ENCODE results near the gene SPECC1.
"Not testable (repeated sequence)": the region's sequence is repeated elsewhere in the genome, so short reads cannot be mapped to it uniquely, and the experiment has no call there.

The SPECC1 gene

DNA sequence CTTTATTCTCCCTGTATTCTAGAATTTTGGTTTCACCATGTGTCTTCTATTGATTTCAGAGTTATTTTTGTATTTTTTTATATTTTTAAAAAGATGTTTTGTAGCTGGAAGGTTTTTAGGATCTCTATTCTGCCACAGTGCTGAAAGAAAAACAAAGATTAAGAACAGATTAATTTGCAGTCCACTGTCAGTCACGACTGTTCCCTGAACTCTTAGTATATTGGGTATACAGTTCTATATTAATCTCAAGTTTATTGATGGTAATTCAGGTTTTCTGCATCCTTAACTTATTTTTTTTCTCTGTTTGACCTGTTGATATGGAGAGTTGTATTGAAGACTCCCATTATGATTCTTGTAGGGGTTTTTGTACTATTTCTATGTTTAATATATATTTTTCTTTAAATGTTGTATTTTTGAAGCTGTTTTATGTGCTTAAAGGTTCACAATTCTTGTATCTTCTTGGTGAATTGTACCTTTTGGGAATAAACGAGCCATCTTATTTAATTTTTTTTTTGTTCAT, 2.9 kb downstream of the SPECC1 start:
- H3K4me3 ChIP-seq (replicated peaks; ENCODE audit: low read depth, low read length): no peak overlapping the region
- no peak for TF ChIP-seq CTCF (IDR thresholded peaks at IDR 0.05; ENCODE audit: low read length, missing control alignments)
- no peak for DNase-seq (ENCODE audit: low read depth)

DNA sequence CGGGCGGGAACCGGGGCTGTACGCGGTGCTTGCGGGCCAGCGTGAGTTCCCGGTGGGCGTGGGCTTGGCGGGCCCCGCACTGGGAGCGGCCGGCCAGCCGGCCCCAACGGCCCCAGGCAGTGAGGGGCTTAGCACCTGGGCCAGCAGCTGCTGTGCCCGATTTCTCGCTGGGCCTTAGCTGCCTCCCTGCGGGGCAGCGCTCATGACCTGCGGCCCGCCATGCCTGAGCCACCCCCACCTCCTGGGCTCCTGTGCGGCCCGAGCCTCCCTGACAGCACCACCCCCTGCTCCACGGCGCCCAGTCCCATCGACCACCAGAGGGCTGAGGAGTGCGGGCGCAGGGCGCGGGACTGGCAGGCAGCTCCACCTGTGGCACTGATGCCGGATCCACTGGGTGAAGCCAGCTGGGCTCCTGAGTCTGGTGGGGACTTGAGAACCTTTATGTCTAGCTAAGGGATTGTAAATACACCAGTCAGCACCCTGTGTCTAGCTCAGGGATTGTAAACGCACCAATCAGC, 7.4 kb downstream of the SPECC1 start:
- not testable (repeated sequence) for H3K4me3 ChIP-seq (replicated peaks; ENCODE audit: low read depth, low read length)

DNA sequence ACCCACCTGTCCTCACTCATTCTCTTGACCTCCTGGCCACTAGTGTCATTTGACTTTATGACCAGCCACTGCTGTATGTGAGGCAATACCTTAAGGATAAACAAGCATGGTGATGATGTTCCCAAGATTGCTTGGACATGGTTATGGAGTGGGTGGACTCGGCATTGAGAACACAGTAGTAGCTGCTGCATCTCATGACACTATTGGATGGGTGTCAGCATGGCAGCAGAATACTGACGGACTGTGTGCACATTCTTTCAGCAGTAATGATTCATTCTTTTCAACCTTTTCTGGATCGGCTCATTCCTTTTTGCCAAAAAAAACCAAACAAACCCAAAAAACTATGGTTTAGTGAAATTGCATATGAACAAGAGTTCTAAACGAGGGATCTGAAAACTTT, 13.5 kb downstream of the SPECC1 start:
- no peak overlapping the region for H3K4me3 ChIP-seq (replicated peaks; ENCODE audit: low read depth, low read length)
- no peak for DNase-seq (ENCODE audit: low read depth)

More for the DNA sequence above, 7.4 kb downstream of the SPECC1 start:
- DNase-seq (ENCODE audit: low read depth): not testable (repeated sequence)

DNA sequence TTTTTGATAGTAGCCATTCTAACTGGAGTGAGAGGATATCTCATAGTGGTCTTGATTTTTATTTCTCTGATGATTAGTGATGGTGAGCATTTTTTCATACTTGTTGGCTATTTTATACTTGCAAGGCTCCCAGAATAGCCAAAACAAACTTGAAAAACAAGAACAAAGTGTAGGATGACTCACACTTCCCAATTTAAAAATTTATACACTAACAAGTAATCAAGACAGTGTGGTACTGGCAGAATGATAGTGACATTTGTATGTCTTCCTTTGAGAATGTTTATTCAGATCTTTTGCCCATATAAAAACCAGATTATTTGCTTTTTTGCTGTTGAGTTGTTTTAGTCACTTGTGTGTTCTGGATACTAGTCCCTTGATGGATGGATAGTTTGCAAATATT, 17.8 kb downstream of the SPECC1 start:
- DNase-seq (ENCODE audit: low read depth): no peak
- H3K4me3 ChIP-seq (replicated peaks; ENCODE audit: low read depth, low read length): no peak overlapping the region
- TF ChIP-seq CTCF (IDR thresholded peaks at IDR 0.05; ENCODE audit: low read length, missing control alignments): no peak

More for the DNA sequence above, 13.5 kb downstream of the SPECC1 start:
- no peak for TF ChIP-seq CTCF (IDR thresholded peaks at IDR 0.05; ENCODE audit: low read length, missing control alignments)

DNA sequence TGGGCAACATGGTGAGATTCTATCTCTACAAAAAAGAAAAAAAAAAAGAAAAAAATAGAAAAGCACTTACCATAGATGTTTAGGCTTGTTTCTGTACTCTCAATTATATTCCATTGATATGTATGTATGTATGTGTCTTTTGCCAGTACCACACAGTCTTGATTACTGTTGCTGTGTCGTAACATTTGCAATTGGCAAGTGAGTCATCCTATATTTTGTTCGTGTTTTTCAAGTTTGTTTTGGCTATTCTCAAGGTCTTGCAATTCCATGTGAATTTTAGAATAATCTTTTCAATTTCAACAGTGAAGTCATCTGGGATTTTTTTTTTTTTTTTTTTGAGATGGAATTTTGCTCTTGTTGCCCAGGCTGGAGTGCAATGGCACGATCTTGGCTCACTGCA, 19.3 kb downstream of the SPECC1 start:
- no peak overlapping the region for H3K4me3 ChIP-seq (replicated peaks; ENCODE audit: low read depth, low read length)
- TF ChIP-seq CTCF (IDR thresholded peaks at IDR 0.05; ENCODE audit: low read length, missing control alignments): no peak
- DNase-seq (ENCODE audit: low read depth): peak; percentile 50

- no peak for DNase-seq (ENCODE audit: low read depth)
- no peak for TF ChIP-seq CTCF (IDR thresholded peaks at IDR 0.05; ENCODE audit: low read length, missing control alignments)
- H3K4me3 ChIP-seq (replicated peaks; ENCODE audit: low read depth, low read length): no peak overlapping the region
Observed at GRCh38 chr17:20032636-20033035, 23.5 kb downstream of the SPECC1 start.

DNA sequence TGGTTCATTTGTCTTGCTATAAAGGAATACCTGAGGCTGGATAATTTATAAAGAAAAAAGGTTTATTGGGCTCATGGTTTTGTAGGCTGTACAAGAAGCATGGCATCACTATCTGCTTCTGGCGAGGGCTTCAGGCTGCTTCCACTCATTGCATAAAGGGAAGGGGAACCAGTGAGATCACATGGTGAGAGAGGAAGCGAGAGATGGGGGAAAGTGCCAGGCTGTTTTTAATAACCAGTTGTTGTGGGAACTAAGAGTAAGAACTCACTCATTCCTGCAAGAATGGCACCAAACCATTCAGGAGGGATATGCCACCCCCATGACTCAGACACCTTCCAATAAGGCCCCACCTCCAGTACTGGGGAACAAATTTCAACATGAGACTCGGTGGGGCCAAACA, 24.3 kb downstream of the SPECC1 start:
- no peak for TF ChIP-seq CTCF (IDR thresholded peaks at IDR 0.05; ENCODE audit: low read length, missing control alignments)
- H3K4me3 ChIP-seq (replicated peaks; ENCODE audit: low read depth, low read length): no peak overlapping the region
- no peak for DNase-seq (ENCODE audit: low read depth)

All from fibroblast of pulmonary artery (primary cell).